Thyroid gland (tissue), 4 donors: Measurements from ENCODE around the gene USP32.

Experiments
- POLR2A ChIP-seq, 2 donors: fragments of 450-650 bp; IDR thresholded peaks; one replicate each; pipeline ENCODE4 v1.6.1; 2017; ENCODE audit warnings: antibody characterized with exemption in 2 of 2, mild to moderate bottlenecking in 2 of 2, moderate library complexity in 1 of 2
- TF ChIP-seq, protein P1 (sequence below), 6 experiments: fragments of 200-600 bp in 3 of 6; fragments of 450-650 bp in 3 of 6; sonication (generic) in 3 of 6; IDR thresholded peaks; one replicate each; pipeline ENCODE4 v1.5.1; 2016 to 2019; ENCODE audit warnings: antibody characterized with exemption in 6 of 6, mild to moderate bottlenecking in 2 of 6, inconsistent platforms in 1 of 6, moderate library complexity in 1 of 6

DNA sequence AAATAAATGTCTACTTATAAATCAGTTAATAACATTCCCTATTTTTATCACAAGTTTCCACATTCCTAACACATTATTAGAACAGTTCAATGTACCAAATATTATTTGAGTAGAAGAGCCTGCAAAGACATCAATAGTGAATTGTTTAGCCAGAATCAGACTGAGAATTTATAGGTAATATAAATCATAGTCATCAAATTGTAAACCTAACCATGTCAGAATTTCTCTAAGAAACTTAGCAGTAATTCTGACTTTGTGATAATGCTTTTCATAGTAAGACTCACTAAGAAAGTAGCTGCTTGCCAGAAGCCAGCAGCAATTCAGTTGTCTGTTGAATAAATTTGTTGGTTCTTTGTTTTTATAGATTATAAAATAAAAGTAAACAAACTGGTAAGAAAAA lies 111.3 kb downstream of the USP32 start:
- TF ChIP-seq, protein P1, sequence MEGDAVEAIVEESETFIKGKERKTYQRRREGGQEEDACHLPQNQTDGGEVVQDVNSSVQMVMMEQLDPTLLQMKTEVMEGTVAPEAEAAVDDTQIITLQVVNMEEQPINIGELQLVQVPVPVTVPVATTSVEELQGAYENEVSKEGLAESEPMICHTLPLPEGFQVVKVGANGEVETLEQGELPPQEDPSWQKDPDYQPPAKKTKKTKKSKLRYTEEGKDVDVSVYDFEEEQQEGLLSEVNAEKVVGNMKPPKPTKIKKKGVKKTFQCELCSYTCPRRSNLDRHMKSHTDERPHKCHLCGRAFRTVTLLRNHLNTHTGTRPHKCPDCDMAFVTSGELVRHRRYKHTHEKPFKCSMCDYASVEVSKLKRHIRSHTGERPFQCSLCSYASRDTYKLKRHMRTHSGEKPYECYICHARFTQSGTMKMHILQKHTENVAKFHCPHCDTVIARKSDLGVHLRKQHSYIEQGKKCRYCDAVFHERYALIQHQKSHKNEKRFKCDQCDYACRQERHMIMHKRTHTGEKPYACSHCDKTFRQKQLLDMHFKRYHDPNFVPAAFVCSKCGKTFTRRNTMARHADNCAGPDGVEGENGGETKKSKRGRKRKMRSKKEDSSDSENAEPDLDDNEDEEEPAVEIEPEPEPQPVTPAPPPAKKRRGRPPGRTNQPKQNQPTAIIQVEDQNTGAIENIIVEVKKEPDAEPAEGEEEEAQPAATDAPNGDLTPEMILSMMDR (IDR thresholded peaks at IDR 0.05), result no peak
- TF ChIP-seq POLR2A (IDR thresholded peaks at IDR 0.05), result no peak
